Endothelial cell of umbilical vein (primary cell): Measurements from ENCODE around the gene PLD1. TPM values are rescaled to one million over a fixed set of nuclear protein-coding genes. Genes with fewer than 3 reads are reported as not detected.

Source experiments
- BruUV-seq: library from RNA; stranded (reverse); fragments of 400-500 nt; replicated peaks from 2 replicates; lab custom pipeline; 2021; lab: Mats Ljungman, UMichigan
- CTCF ChIA-PET: fragments of 300-600, 350-600 bp; sonication (Branson Sonifier 250); formaldehyde crosslinking; loops from one replicate; lab custom pipeline; 2021; ENCODE audit warnings: antibody characterized with exemption, inconsistent platforms; lab: Charles Lee
- POLR2A ChIA-PET: fragments of 300-600, 350-600 bp; sonication (Branson Sonifier 250); formaldehyde crosslinking; loops from one replicate; lab custom pipeline; 2021; ENCODE audit warnings: antibody characterized with exemption, inconsistent platforms; lab: Charles Lee
- DNase-seq: peaks from one replicate; pipeline ENCODE4 v3.0.0-alpha.2; 2011; ENCODE audit warnings: low read depth, low spot score
- FAIRE-seq: peaks from 2 replicates; lab custom pipeline; 2011; peaks lifted over from hg19 to GRCh38; lab: Jason Lieb, UNC
- H2AFZ ChIP-seq: 2 replicates; pipeline ENCODE4 v1.6.0; 2012; ENCODE audit warnings: low read depth, low read length, control low read depth, inconsistent platforms
- H3K27ac ChIP-seq: 2 replicates; pipeline ENCODE4 v1.5.1; 2011; ENCODE audit warnings: low read depth, mild to moderate bottlenecking, control low read depth, low read length, moderate library complexity; ENCODE audit not compliant: insufficient read depth
- H3K27me3 ChIP-seq, 2 experiments: 2 replicates each; pipeline versions ENCODE4 v1.6.0 to v1.6.1; 2011; ENCODE audit warnings: low read length in 2 of 2, mixed read lengths in 1 of 2; ENCODE audit not compliant: control insufficient read depth in 2 of 2, insufficient read depth in 2 of 2
- H3K36me3 ChIP-seq, 2 experiments: 2 replicates in 1 of 2; 3 replicates in 1 of 2; pipeline ENCODE4 v1.5.1; 2011; ENCODE audit warnings: low read length in 2 of 2, mild to moderate bottlenecking in 1 of 2, moderate library complexity in 1 of 2; ENCODE audit not compliant: control insufficient read depth in 2 of 2, insufficient read depth in 2 of 2; ENCODE audit errors: extremely low read depth in 1 of 2
- H3K4me1 ChIP-seq: 3 replicates; pipeline ENCODE4 v1.5.1; 2011; ENCODE audit warnings: mild to moderate bottlenecking, low read length; ENCODE audit not compliant: control insufficient read depth, insufficient read depth; ENCODE audit errors: extremely low read depth
- H3K4me2 ChIP-seq: 2 replicates; pipeline ENCODE4 v1.6.1; 2011; ENCODE audit warnings: low read length, control low read depth, mixed read lengths; ENCODE audit not compliant: insufficient read depth
- H3K4me3 ChIP-seq, 3 experiments: fragments of 200-600 bp in 1 of 3; sonication (generic), shearing (Covaris generic) in 1 of 3; replicated peaks in 1 of 3; 2 replicates each; pipeline ENCODE4 v1.5.1; 2011 to 2016; ENCODE audit warnings: control low read depth in 3 of 3, low read length in 3 of 3, mild to moderate bottlenecking in 2 of 3, inconsistent platforms in 1 of 3, low read depth in 1 of 3, moderate library complexity in 1 of 3; ENCODE audit not compliant: insufficient read depth in 1 of 3
- H3K79me2 ChIP-seq: 2 replicates; pipeline ENCODE4 v1.6.0; 2012; ENCODE audit warnings: low read length, inconsistent platforms; ENCODE audit not compliant: control insufficient read depth, insufficient read depth
- H3K9ac ChIP-seq: replicated peaks from 2 replicates; pipeline ENCODE3; 2011; ENCODE audit warnings: low read length, control low read depth; ENCODE audit not compliant: insufficient read depth; ENCODE audit errors: extremely low read depth
- H3K9me1 ChIP-seq: replicated peaks from 3 replicates; pipeline ENCODE4 v1.6.0; 2011; ENCODE audit warnings: mild to moderate bottlenecking, low read length; ENCODE audit not compliant: control insufficient read depth, insufficient read depth; ENCODE audit errors: extremely low read depth
- H3K9me3 ChIP-seq: replicated peaks from 2 replicates; pipeline ENCODE4 v1.5.1; 2012; ENCODE audit warnings: low read length, inconsistent platforms; ENCODE audit not compliant: control insufficient read depth, insufficient read depth
- H4K20me1 ChIP-seq: replicated peaks from 2 replicates; pipeline ENCODE3; 2011; ENCODE audit warnings: mild to moderate bottlenecking, low read length; ENCODE audit not compliant: control insufficient read depth, insufficient read depth; ENCODE audit errors: extremely low read depth
- EZH2 ChIP-seq: IDR thresholded peaks from 2 replicates; pipeline ENCODE4 v1.6.1; 2012; ENCODE audit warnings: borderline replicate concordance, low read depth, mild to moderate bottlenecking, moderate library complexity, low read length, inconsistent platforms; ENCODE audit not compliant: severe bottlenecking
- FOS ChIP-seq: IDR thresholded peaks from 2 replicates; pipeline ENCODE4 v1.6.1; 2011; ENCODE audit warnings: mild to moderate bottlenecking, low read length, moderate library complexity, borderline replicate concordance; ENCODE audit not compliant: insufficient read depth
- GATA2 ChIP-seq: IDR thresholded peaks from 2 replicates; pipeline ENCODE4 v1.7.0; 2011; ENCODE audit warnings: low read depth, mild to moderate bottlenecking, moderate library complexity, mixed read lengths, low read length; ENCODE audit not compliant: insufficient read length, insufficient read depth
- JUN ChIP-seq: IDR thresholded peaks from 2 replicates; pipeline ENCODE4 v1.6.1; 2011; ENCODE audit warnings: borderline replicate concordance, low read depth; ENCODE audit not compliant: insufficient read length, insufficient read depth
- MYC ChIP-seq: IDR thresholded peaks from one replicate; pipeline ENCODE4 v1.6.1; 2011; ENCODE audit warnings: mild to moderate bottlenecking, low read depth, low read length
- POLR2A ChIP-seq: IDR thresholded peaks from 2 replicates; pipeline ENCODE4 v1.6.1; 2012; ENCODE audit warnings: low read depth, mild to moderate bottlenecking, control low read depth, low read length
- POLR2AphosphoS5 ChIP-seq: IDR thresholded peaks from 2 replicates; pipeline ENCODE4 v1.6.1; 2012; ENCODE audit warnings: low read depth, mild to moderate bottlenecking, control low read depth, low read length, moderate library complexity; ENCODE audit not compliant: insufficient read depth
- dilution Hi-C: fragments of 300-500 bp; cut with MboI; formaldehyde crosslinking; loops from one replicate; pipeline ENCODE4 v1.15.0; 2019; ENCODE audit warnings: low sequenced_read_pairs; ENCODE audit not compliant: extremely low pct_ligation_motif_present
- intact Hi-C: fragments of 100-400 bp; cut with micrococcal nuclease; formaldehyde crosslinking; loops from one replicate; pipeline ENCODE4 v1.10.0; 2022
- polyA plus RNA-seq, 4 experiments: library from polyadenylated mRNA; depleted of rRNA in 3 of 4; stranded (reverse) in 3 of 4; unstranded in 1 of 4; fragments of >200 nt; gene quantifications; 2 replicates each; pipeline versions ENCODE4 v1.2.1 to v1.2.3, GENCODE V29; 2011 to 2012; ENCODE audit warnings: missing spikeins in 1 of 4
- total RNA-seq: library from RNA; stranded (reverse); gene quantifications from 2 replicates; pipeline ENCODE4 v1.2.3, GENCODE V29; 2021
- TF ChIP-seq, protein P1 (sequence below): IDR thresholded peaks from 2 replicates; pipeline ENCODE4 v1.6.1; 2011; ENCODE audit not compliant: insufficient read depth, insufficient read length
- TF ChIP-seq, protein P2 (sequence below), 2 donors: IDR thresholded peaks; 1 replicate in 1 of 2; 2 replicates in 1 of 2; pipeline ENCODE4 v1.5.1; 2011; ENCODE audit warnings: low read length in 2 of 2, mild to moderate bottlenecking in 2 of 2, moderate library complexity in 2 of 2, control low read depth in 1 of 2, inconsistent platforms in 1 of 2, low read depth in 1 of 2; ENCODE audit not compliant: insufficient read depth in 1 of 2; ENCODE audit errors: extremely low read depth in 1 of 2

Gene PLD1
- total and polyA plus RNA-seq, 2 donors (not counting 3 experiments of a cell fraction or from before 2014, with no cell fraction given) = 42.0 to 108 TPM

DNA sequence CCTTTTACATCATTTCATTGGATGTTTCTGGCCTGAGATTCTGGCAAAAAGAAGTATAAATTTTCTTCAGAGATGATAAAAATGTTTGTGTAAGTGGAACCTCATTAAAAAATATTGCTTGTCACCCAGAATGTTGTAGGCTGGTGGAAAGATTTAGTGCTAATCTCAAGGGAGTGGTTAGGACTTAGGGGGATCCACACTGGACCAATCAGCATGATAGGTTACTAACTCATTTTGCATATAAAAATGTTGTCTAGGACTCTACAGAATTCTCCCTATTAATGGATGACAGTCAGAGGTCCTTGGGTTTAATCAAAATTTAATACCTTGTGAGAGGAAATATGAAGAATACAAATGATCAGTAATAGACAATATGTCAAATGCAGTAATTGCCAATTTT is 241.5 kb downstream of the PLD1 start:
- H4K20me1 ChIP-seq = no peaks in the 10 kb centered on the region
- H3K9ac ChIP-seq = no peak overlapping the region
- peaks cover 0 to 2% of the 10 kb centered on the region in 2 experiments for H3K27me3 ChIP-seq
- H3K9me1 ChIP-seq = no peaks in the 10 kb centered on the region
- no peaks in the 10 kb centered on the region for H3K36me3 ChIP-seq
- H3K79me2 ChIP-seq = no peaks in the 10 kb centered on the region
- TF ChIP-seq POLR2AphosphoS5 (no peak), JUN (no peak), EZH2 (no peak), GATA2 (no peak), MYC (no peak), POLR2A (no peak), FOS (no peak)
- TF ChIP-seq, protein P1, sequence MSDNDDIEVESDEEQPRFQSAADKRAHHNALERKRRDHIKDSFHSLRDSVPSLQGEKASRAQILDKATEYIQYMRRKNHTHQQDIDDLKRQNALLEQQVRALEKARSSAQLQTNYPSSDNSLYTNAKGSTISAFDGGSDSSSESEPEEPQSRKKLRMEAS = no peak
- TF ChIP-seq, protein P2, sequence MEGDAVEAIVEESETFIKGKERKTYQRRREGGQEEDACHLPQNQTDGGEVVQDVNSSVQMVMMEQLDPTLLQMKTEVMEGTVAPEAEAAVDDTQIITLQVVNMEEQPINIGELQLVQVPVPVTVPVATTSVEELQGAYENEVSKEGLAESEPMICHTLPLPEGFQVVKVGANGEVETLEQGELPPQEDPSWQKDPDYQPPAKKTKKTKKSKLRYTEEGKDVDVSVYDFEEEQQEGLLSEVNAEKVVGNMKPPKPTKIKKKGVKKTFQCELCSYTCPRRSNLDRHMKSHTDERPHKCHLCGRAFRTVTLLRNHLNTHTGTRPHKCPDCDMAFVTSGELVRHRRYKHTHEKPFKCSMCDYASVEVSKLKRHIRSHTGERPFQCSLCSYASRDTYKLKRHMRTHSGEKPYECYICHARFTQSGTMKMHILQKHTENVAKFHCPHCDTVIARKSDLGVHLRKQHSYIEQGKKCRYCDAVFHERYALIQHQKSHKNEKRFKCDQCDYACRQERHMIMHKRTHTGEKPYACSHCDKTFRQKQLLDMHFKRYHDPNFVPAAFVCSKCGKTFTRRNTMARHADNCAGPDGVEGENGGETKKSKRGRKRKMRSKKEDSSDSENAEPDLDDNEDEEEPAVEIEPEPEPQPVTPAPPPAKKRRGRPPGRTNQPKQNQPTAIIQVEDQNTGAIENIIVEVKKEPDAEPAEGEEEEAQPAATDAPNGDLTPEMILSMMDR (IDR thresholded peaks at IDR 0.05; ENCODE audit: extremely low read depth in 1 of 2, insufficient read depth in 1 of 2, low read depth in 1 of 2, low read length in 2 of 2) = no peak
- BruUV-seq = no TSS peak
- H2AFZ ChIP-seq = no peak overlapping the region
- dilution Hi-C loops = no loop called here
- H3K4me2 ChIP-seq = no peak overlapping the region
- FAIRE-seq (no peak), DNase-seq (no peak)
- no peak overlapping the region for H3K4me3 ChIP-seq
- H3K9me3 ChIP-seq = no peaks in the 10 kb centered on the region
- intact Hi-C loops = no loop called here
- no peak overlapping the region for H3K27ac ChIP-seq
- H3K4me1 ChIP-seq = peaks cover 8% of the 10 kb centered on the region
- ChIA-PET CTCF (no interaction called here), POLR2A (no interaction called here)
